GM21367 (cell line): ENCODE data around the gene MAN2B2.

Experiments
- ATAC-seq: cut with Tn5 transposase; IDR thresholded peaks from one replicate; pipeline ENCODE4 v1.9.1; 2021; ENCODE audit not compliant: unreplicated experiment

The MAN2B2 gene

DNA sequence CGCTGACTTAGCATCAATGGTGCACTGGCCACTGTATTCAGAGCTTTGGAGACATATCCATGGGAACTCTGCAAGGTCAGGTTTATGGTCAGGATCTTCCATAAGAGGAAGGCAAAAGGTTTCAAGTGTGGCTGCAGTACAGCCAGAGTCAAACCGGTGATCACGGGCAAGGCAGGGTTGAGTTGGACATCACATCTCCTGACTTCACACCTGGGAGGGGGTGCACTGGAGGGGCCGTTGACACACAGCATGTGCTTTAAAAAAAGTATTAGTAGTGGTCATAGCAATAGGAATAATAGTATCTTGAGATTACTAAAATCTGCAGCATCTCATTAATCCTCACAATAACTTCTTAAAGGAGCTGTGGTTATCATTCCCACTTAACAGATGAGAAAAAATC is 28.9 kb upstream of the MAN2B2 start:
- ATAC-seq: no peak

- no peak for ATAC-seq
Observed at GRCh38 chr4:6546681-6547447, 28.1 kb upstream of the MAN2B2 start.

DNA sequence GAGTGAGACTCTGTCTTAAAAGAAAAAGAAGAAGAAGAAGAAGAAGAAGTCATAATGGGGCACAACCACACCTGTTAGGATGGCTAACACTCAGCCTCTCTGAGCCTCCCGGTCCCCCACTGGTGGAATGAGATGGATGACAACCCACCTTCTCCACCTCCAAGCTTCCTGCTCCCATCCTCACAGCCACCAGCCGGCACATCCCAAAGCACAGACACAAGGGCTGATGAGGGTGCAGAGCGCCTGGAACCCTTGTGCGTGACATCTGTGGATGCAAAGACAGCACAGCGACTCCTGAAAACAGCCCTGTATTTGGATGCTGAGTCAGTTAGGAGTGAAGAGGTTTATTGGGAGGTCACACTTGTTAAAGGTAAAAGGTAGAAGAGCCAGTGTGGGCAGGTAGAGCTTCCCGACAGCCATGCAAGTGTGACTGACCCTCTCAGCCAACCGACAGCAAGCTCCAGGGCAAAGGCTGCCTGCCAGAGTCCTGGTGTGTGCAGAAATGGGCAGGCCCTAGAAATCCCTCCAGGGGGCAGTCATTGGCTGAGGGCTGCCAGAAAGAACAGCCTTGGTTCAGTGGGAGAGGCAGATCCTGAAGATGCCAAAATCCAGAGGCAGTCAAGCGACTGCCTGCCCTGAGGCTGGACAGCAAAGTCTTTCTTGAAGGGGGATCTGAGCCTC is 26.6 kb upstream of the MAN2B2 start:
- ATAC-seq: no peak

GRCh38 chr4:6548882-6549230 is 26.1 kb upstream of the MAN2B2 start:
- ATAC-seq: no peak

GRCh38 chr4:6549445-6549844 is 25.5 kb upstream of the MAN2B2 start:
- ATAC-seq: no peak

- ATAC-seq: no peak
Observed at GRCh38 chr4:6549890-6550620, 24.9 kb upstream of the MAN2B2 start.

- no peak for ATAC-seq
Observed at GRCh38 chr4:6550821-6551220, 24.2 kb upstream of the MAN2B2 start.

GRCh38 chr4:6551660-6552059 is 23.3 kb upstream of the MAN2B2 start:
- ATAC-seq: no peak

- ATAC-seq: no peak
Observed at GRCh38 chr4:6555519-6555918, 19.5 kb upstream of the MAN2B2 start.

DNA sequence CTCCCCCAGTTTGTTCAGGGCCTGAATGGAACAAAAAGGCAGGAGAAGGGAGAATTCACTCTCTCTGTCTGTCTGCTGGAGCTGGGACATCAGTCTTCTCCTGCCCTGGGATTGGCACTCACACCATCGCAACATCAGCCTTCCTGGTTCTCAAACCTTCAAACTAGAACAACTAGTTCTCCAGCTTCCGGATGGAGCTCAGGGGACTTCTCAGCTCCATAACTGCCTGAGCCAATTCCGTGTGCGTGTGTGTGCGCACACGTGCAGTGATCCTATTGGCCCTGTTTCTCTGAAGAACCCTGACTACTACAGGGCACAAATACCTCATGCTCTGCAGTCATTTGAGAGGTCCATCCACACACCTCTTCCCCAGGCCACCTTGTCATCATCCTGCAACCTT is 18.7 kb upstream of the MAN2B2 start:
- ATAC-seq: no peak

GRCh38 chr4:6557185-6557584 is 17.8 kb upstream of the MAN2B2 start:
- ATAC-seq: no peak

- no peak for ATAC-seq
Observed at GRCh38 chr4:6557856-6558255, 17.1 kb upstream of the MAN2B2 start.

GRCh38 chr4:6560416-6561172 is 14.4 kb upstream of the MAN2B2 start:
- no peak for ATAC-seq

GRCh38 chr4:6561173-6561516 is 13.8 kb upstream of the MAN2B2 start:
- no peak for ATAC-seq

GRCh38 chr4:6561706-6562371 is 13.2 kb upstream of the MAN2B2 start:
- ATAC-seq: no peak

DNA sequence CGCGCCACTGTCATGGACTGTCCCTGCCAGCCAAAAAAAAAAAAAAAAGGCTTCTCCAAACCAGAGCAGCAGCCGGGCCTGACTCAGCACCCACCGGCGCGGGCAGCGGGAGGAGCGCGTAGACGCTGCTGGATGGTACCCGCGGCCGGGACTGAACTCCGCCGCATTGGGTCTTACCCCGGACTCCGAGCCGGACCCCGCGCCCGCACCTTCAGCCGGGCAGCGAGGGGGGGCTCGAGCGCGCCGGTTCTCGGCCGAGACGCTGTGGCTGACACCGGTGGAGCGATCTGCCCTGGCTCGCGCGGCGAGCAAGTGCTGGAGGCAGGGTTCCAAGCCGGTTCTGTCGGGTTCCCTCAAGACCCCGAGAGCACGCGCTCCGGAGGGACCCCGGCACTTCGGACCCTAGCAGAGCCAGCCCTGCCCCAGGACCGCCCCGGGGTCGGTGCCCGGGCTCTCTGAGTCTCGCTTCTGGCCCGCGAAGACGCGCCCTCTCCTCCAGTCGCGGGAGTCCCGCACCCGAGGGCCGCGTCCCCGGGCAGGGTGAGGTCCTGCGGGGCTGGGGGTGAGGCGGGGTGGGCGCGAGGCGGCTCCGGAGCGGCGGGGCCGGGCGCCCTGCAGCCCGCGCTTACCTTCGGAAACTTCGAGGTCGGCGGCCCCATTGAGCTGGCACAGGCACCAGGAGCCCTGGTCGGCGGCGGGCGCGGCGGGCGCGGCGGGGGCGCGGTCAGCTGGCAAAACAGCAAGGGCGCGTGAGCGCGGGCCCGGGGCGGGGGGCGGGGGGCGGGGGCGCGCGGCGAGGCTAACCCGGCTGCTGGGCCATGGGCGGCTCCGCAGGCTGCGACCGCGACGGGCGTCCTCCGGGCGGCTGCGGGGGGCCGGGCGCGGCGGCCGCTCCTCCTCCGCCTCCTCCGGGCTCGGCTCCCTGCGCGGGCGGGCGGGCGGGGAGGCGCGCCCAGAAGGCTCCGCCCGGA is 11.8 kb upstream of the MAN2B2 start:
- no peak for ATAC-seq

DNA sequence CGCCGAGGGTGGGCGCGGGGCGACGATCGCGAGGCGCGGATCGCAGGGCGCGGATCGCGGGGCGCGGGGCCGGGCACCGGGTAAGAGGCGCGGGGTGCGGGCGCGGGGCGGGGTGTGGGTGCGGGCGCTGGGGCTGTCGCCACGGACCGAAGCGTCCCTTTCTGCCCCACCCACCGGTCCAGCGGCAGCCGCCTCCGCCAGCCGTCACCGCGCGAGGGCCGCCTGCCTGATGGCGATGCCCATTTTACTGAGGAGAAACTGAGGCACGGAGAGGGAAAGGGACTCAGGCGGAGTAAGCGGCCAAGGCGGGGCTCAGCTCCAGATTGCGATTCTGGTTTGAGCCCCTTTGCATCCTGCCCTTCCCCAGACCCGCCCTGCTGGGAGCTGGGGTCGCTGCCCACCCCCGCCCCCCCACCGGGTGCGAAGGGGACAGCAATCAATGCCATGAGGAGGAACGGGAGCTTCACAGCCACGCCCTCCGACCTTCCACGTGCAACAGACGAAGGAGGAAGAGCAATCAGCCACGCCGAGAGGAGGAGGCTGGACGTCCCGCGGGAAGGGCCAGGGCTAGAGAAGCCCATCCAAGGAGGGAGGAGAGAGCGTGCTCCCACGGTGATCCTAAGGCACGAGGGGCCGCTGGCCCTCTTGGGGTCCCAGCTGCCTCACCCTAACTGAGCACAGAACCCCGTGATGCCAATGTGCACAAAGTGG is 10.9 kb upstream of the MAN2B2 start:
- ATAC-seq: no peak

DNA sequence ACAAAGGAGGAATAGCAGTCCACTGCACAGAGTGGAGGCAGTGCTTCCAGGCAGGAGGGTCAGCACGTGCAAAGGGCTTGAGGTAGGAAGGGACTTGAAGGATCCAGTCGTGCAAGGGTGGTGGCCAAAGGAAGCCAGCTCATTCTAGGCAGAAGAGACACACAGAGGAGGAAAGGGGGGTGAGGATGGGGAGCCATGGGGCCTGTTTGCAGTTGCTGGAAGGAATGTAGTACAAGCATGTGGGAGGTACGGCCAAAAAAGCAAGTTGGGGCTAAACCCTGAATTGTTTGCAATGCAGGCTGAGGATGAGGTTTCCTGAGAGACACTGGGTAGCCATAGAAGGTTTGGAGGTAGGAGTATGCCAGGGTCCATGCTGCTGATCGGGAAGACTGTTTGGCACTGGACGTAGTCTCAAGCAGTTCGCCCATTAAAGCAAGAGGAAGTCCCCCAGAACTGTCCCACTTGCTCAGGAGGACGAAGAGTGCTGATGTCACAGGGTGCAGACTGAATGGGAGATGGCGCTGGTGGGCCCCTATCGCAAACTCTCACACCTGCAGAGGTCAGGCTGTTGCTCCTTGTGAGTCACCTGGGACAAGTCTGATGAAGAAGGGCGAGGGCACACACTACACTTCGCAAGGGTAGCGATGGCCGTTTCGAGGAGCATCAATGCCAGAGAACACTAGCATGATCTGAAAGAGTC is 9.1 kb upstream of the MAN2B2 start:
- ATAC-seq: no peak
